Natural killer cell treated with Interleukin-12 subunit alpha and Interleukin-12 subunit beta and Interleukin-15 and Interleukin-18, amount 100 ng/mL, for 72 hours (primary cell): Measurements from ENCODE around the gene MUS81. TPM values are rescaled to one million over a fixed set of nuclear protein-coding genes. Genes with fewer than 3 reads are reported as not detected.
"Not testable (repeated sequence)": the region's sequence is repeated elsewhere in the genome, so short reads cannot be mapped to it uniquely, and the experiment has no call there.

Source experiments
- ATAC-seq, 2 donors: fragments of 150-1000 bp; cut with Tn5 transposase in 1 of 2; sonication (Bioruptor Pico), chemical (Tn5 transposase) in 1 of 2; 2 replicates each; pipeline ENCODE4 v1.10.0; 2021
- DNase-seq: peaks from one replicate; pipeline ENCODE4 v3.0.0; 2022; ENCODE audit warnings: low spot score
- H3K27ac Mint-ChIP-seq, 2 donors: 1 replicate in 1 of 2; 2 replicates in 1 of 2; pipeline ENCODE4 v1.8.0; 2022; ENCODE audit warnings: mixed read lengths in 2 of 2, mild to moderate bottlenecking in 1 of 2, moderate library complexity in 1 of 2
- H3K27me3 Mint-ChIP-seq, 2 donors: 1 replicate in 1 of 2; 2 replicates in 1 of 2; pipeline ENCODE4 v1.8.0; 2022; ENCODE audit warnings: mixed read lengths in 2 of 2
- H3K36me3 Mint-ChIP-seq: one replicate; pipeline ENCODE4 v1.8.0; 2022; ENCODE audit warnings: mixed read lengths
- H3K4me1 Mint-ChIP-seq, 2 donors: 1 replicate in 1 of 2; 2 replicates in 1 of 2; pipeline ENCODE4 v1.8.0; 2022; ENCODE audit warnings: low read depth in 2 of 2, mixed read lengths in 2 of 2, mild to moderate bottlenecking in 1 of 2
- H3K4me3 Mint-ChIP-seq: one replicate; pipeline ENCODE4 v1.8.0; 2022; ENCODE audit warnings: mixed read lengths
- H3K9me3 Mint-ChIP-seq: 2 replicates; pipeline ENCODE4 v1.8.0; 2022; ENCODE audit warnings: mixed read lengths
- total RNA-seq, 2 donors: library from RNA; stranded (reverse); gene quantifications; one replicate each; pipeline ENCODE4 v1.2.3, GENCODE V29; 2022

The MUS81 gene
- total RNA-seq, 2 donors from 2014 or later = 85.7 to 109 TPM

DNA sequence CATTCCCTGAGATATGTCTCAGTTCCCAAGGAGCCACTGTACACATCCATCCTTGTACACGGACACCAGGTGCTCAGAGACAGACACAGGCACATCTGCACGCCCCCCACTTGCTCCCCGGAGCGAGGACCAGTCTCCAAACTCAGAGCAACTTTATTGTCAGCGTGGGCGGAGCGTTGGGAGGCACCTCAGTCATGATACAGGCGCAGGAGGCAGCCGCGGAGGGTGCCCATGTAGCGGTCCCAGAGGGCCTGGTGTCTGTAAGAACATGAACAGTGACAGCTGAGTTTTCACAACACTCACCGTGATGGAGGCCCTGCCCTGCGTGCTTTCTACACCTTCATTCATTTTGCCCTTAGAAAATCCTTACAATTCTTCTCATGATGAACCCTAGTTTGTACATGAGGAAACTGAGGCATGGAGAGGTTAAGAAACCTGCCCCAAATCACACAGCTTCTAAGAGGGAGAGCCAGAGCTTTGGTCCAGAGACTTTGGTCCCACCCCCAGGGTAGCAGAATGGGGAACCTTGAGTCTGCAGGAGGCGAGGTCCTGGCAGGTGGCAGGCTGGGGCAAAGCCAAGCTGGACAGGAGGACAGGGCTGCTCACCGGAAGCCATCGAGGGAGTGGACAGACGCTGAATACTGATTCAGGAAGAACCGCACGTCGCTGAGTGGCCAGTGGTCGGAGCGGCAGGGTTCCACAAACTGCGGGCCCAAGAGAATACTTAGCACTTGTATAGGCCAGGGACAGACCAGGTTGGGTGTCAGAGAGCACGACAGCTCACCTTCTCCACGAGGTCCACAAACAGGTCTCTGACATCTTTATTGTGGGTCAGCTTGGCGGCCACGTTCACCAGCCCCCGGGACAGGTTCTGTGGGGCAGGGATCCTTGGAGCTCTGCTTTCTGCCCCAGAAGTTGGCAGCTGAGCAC lies 23.8 kb downstream of the MUS81 start:
- Mint-ChIP-seq H3K4me1 (peaks cover 59 to 66% of the 10 kb centered on the region in 2 donors), H3K27ac (peak overlapping the region; percentile 41 to 77), H3K27me3 (no peaks in the 10 kb centered on the region), H3K36me3 (peaks cover 7% of the 10 kb centered on the region), H3K9me3 (no peaks in the 10 kb centered on the region), H3K4me3 (no peak overlapping the region)
- ATAC-seq (no peak), DNase-seq (no peak)

DNA sequence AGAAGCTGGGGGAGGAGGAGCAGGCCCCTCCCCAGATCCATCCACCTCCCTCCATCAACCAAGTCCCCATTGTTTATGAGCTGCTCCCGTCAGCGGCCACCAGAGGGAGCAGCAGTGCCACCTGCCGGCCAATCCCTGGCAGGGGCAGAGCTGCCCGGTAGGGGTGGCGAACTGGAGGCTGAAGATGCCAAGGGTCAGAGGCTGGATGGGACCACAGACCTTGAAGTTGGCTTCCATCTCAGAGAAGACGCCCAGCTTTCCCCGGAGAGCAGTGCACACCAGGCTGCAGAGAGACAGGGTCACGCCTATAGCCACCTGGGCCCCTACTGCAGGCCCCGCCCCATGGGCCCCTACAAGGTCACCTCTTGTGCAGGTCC lies 24.5 kb downstream of the MUS81 start:
- peak; percentile 84 for DNase-seq
- Mint-ChIP-seq H3K36me3 (peaks cover 7% of the 10 kb centered on the region), H3K4me1 (peaks cover 59 to 66% of the 10 kb centered on the region in 2 donors), H3K27me3 (no peaks in the 10 kb centered on the region), H3K27ac (peak overlapping the region; percentile 41 to 77), H3K9me3 (no peaks in the 10 kb centered on the region), H3K4me3 (no peak overlapping the region)
- peak; percentile 40 to 57 for ATAC-seq

DNA sequence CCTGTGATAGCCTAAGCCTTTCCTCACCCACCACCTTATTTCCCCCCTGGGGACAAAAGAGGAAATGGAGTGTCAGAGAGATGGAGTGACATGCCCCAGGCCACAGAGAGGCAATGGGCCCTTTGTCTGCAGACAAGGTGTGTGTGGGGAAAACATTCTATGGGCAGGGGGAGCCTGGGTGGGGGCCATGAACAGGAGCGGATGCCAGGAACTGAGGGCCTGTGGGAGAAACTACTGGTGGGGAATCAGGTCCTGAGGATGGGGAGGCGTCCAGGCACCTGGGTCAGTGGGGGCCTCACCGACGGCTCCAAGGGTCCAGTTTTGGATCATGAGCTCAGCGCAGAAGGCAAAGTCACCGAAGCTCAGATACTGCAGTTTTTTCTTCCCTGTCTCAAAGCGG lies 25.0 kb downstream of the MUS81 start:
- Mint-ChIP-seq H3K36me3 (peaks cover 7% of the 10 kb centered on the region), H3K4me1 (peaks cover 62 to 70% of the 10 kb centered on the region in 2 donors), H3K9me3 (no peaks in the 10 kb centered on the region), H3K27ac (peak overlapping the region; percentile 41 to 77), H3K4me3 (no peak overlapping the region), H3K27me3 (no peaks in the 10 kb centered on the region)
- ATAC-seq = no peak
- no peak for DNase-seq

DNA sequence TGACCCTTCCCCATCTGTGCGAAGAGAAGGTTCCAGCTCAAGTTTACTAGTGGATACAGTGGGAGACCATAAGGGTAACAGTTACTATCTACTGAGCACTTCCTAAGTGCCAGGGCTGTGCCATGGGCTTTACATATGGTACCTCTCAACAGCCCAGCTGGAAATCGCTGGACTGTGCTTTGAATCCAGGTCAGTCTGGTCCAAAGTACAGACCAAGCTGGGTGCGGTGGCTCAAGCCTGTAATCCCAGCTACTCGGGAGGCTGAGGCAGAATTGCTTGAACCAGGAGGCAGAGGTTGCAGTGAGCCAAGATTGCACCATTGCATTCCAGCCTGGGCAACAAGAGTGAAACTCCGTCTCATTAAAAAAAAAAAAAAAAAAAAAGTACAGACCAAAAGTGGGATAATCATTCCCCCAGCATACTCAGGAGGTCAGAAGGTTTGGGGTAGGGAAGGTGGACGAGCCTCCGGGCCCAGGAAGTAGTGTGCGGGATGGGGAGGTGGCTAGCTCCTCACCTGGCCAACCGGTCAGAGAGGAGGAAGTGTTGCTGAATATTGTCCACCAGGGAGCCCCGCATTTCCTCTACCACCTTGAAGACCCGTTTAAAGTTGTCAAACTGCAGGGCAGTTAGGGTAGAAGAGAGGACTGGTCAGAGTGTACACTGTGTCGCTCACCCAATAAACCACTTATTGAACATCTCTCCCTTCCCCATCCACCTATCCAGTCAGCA lies 25.7 kb downstream of the MUS81 start:
- H3K4me1 Mint-ChIP-seq = peaks cover 57 to 64% of the 10 kb centered on the region in 2 donors
- H3K4me3 Mint-ChIP-seq = peak overlapping the region; percentile 97
- H3K27ac Mint-ChIP-seq = peak overlapping the region; percentile 72 to 95
- DNase-seq = no peak
- no peak for ATAC-seq
- H3K36me3 Mint-ChIP-seq = peaks cover 7% of the 10 kb centered on the region
- H3K9me3 Mint-ChIP-seq = no peaks in the 10 kb centered on the region
- no peaks in the 10 kb centered on the region for H3K27me3 Mint-ChIP-seq

DNA sequence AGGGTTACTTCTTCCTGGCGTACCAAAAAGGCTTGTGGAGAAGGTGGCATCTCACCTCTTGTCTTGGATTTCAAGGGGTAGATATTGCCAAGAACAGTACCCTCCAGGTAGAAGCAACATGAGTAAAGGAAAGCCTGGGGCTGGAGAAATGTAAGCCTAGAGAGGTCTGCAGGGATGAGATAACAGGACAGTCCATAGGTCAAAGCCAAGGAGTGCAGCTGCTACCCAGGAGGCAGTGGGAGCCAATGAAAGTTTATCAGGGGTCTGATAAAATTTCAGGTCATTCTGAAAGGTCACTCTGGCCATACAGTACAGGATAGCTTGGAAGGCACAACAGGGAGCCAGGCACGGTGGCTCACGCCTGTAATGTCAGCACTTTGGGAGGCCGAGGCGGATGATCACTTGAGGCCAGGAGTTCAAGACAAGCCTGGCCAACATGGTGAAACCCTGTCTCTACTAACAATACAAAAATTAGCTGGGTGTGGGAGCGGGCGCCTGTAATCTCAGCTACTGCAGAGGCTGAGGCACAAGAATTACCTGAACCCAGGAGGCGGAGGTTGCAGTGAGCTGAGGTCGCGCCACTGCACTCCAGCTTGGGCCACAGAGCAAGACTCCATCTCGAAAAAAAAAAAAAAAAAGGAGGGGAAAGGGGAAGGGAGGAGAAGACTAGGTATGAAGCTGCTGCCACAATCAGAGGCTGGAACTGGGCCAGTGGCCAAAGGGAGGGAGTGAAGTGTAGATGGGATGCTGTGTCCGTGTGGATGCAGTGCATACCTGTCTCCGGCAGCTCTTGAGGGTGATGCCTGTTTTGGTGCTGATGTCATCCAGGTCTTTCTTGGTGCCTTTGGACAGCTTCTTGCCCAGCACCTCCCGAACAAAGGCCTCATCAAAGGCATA lies 26.8 kb downstream of the MUS81 start:
- DNase-seq (no peak), ATAC-seq (no peak)
- peaks cover 55% of the 10 kb centered on the region in 2 donors for H3K4me1 Mint-ChIP-seq
- H3K9me3 Mint-ChIP-seq = no peaks in the 10 kb centered on the region
- peak overlapping the region; percentile 97 for H3K4me3 Mint-ChIP-seq
- peak overlapping the region; percentile 95 to 98 for H3K27ac Mint-ChIP-seq
- peaks cover 8% of the 10 kb centered on the region for H3K36me3 Mint-ChIP-seq
- H3K27me3 Mint-ChIP-seq = no peaks in the 10 kb centered on the region

DNA sequence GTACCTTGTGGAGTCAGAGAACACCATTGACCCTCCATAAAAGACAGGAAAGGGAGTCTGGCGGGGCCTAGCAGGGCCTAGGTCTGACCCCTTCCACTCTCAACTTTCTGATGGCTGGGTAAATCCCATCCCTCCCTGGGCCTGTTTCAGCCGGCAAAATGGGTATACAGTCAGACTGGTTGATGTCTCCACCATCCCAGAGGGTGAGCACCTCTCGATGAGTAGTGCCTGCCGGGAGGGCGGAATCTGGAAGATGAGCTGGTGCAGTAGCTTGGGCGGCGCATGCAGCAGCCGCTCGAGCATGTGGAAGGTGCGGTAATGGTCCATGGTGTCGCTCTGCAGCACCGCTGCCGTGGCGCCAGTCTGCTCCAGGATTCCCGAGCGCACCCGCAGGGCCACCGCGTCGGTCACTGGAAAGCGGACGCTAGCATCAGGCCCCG lies 27.5 kb downstream of the MUS81 start:
- Mint-ChIP-seq H3K27me3 (no peaks in the 10 kb centered on the region), H3K4me3 (peak overlapping the region; percentile 97), H3K27ac (peak overlapping the region; percentile 95 to 98), H3K4me1 (peaks cover 57 to 61% of the 10 kb centered on the region in 2 donors), H3K9me3 (no peaks in the 10 kb centered on the region), H3K36me3 (peaks cover 14% of the 10 kb centered on the region)
- DNase-seq = no peak
- no peak for ATAC-seq

DNA sequence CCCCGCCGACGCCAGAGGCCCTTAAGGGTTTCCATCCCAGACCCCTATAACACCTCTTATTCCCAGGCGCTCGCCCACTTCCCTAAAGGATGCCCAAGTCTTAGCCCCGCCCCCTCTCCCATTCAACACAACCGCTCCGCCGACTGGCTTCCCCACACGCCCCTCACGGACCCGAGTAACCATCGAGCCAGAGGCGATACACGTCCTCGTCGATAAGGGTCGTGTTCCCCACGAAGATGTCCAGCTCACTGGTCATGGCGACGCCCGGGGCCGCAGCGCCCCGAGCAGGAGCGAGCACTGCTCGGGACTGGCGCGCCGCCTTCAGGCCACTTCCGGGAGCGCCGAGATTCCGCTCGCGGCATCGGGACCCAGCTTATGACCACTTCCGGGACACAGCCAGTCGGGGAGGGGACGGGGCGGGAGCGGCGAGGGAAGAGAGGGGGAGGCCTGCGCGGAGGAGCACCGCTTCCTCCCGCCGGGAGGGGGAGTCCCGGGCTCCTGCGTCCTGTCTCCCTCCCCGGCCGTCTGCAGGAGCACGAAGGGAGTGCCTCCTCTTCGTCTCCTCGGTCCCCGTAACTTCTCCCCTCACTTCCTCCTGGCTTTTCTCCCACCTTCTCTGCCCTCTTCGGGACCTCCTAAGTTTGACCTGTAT lies 28.1 kb downstream of the MUS81 start, which contains the start of gene FIBP:
Gene FIBP, minus strand, starts transcription at position 309 of the 652 bp plus-strand sequence. Its CDS starts 53 bp downstream, at position 256.
- H3K4me3 Mint-ChIP-seq = peak within 1 kb of the TSS; percentile 97
- peak; percentile 82 to 86 for ATAC-seq
- peaks cover 14% of the 10 kb centered on the region for H3K36me3 Mint-ChIP-seq
- peak within 1 kb of the TSS; percentile 95 to 98 for H3K27ac Mint-ChIP-seq
- H3K4me1 Mint-ChIP-seq = peaks cover 58 to 65% of the 10 kb centered on the region in 2 donors
- H3K27me3 Mint-ChIP-seq = no peaks in the 10 kb centered on the region
- H3K9me3 Mint-ChIP-seq = no peaks in the 10 kb centered on the region
- peak; percentile 95 for DNase-seq

DNA sequence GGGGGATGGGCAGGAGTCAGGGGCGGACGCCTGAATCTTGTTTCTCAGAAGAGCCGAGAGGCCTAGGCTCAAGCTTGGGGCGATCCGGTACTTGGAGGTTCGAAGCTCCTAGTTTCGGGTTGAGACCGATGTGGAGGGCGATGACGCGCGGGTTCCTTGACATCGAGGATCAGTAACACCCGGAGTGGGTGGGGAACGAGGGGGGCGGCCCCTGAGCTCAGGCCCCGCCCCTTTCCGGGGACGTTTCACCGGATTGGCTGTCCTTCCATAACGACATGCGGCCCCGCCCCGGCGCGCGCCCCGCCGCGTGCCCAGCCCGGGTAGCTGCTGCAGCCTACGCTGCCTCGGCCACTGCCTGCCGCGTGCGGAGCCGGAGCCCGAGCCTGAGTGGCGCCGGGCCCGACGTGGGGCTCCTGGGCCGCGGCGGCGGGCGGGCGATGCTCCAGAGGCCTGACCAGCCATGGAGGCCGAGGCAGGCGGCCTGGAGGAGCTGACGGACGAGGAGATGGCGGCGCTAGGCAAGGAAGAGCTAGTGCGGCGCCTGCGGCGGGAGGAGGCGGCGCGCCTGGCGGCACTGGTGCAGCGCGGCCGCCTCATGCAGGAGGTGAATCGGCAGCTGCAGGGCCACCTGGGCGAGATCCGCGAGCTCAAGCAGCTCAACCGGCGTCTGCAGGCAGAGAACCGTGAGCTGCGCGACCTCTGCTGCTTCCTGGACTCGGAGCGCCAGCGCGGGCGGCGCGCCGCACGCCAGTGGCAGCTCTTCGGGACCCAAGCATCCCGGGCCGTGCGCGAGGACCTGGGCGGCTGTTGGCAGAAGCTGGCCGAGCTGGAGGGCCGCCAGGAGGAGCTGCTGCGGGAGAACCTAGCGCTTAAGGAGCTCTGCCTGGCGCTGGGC lies 30.3 kb downstream of the MUS81 start, which contains the start of gene CCDC85B:
Gene CCDC85B, plus strand, starts transcription at position 350 of the 895 bp plus-strand sequence. Its CDS starts 111 bp downstream, at position 461.
- Mint-ChIP-seq H3K27me3 (no peaks in the 10 kb centered on the region), H3K9me3 (no peaks in the 10 kb centered on the region), H3K27ac (peak within 1 kb of the TSS; percentile 95 to 98), H3K4me3 (peak within 1 kb of the TSS; percentile 97), H3K4me1 (peaks cover 54 to 61% of the 10 kb centered on the region in 2 donors), H3K36me3 (peaks cover 14% of the 10 kb centered on the region)
- DNase-seq (peak; percentile 100), ATAC-seq (peak; percentile 84 to 89)

DNA sequence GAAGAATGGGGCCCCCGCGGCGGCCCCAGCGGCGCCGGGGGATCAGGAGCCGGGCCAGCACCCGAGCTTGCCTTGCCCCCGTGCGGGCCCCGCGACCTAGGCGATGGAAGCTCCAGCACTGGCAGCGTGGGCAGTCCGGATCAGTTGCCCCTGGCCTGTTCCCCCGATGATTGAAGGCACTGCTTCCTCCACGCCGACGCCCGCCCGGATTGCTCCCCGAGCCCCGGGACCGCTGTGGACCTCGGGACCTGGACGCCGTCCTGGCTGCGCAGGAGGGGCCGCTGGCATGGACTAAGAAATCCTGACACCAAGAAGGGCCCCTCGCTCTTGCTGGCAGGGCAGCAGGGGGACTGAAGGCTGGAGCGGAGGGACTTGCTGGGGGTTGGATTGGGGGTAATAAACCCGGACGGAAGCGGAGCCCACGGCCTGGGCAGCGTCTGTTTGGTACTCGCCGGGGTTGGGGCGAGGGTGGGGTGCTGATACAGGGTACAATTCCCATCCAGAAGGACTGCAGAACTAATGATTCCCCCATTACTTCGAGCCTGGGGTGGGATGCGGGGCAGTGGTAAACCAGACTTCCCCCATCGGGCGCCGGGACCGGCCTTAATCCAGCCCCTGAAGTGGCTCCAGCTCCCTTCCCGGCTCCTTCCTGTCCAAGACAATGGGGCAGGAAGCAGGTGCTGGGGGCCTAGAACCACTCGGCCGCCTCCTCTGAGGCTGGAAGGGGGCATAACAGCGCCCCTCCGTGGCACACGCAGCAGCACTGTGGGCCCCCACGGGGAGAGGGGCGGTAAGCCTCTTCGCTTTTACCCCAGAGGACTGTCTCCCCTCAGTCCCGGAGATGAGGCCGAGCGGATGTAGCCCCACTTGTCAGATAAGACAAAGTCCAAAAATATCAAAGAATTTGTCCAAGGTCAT lies 31.2 kb downstream of the MUS81 start:
- DNase-seq (no peak), ATAC-seq (no peak)
- Mint-ChIP-seq H3K27ac (peak overlapping the region; percentile 90 to 93), H3K27me3 (no peaks in the 10 kb centered on the region), H3K4me3 (peak overlapping the region; percentile 97), H3K4me1 (peaks cover 60 to 67% of the 10 kb centered on the region in 2 donors), H3K9me3 (no peaks in the 10 kb centered on the region), H3K36me3 (peaks cover 11% of the 10 kb centered on the region)

DNA sequence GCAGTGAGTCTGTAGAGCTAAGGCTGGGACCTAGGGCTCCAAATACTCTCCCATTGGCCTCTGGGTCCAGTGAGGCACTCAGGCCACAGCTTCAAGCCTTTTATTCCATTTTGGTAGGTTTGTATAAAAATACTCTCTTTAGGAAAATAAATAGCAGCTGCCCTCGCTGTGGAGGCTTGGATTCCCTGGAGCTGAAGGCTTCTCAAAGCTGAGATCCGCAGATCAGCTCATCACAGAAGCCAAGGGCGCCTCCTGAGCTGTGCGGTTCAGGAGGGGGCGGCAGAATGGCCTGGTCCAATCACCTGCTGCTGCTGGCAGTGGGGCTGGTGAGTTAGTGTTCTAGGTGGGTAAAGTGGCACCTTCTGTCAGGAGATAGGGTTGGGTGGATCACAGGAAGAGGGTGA lies 31.9 kb downstream of the MUS81 start:
- Mint-ChIP-seq H3K27ac (peak overlapping the region; percentile 90 to 93), H3K4me3 (peak overlapping the region; percentile 97), H3K4me1 (peaks cover 56 to 64% of the 10 kb centered on the region in 2 donors)
- not testable (repeated sequence) for H3K36me3 Mint-ChIP-seq, H3K27me3 Mint-ChIP-seq, DNase-seq, ATAC-seq, H3K9me3 Mint-ChIP-seq

DNA sequence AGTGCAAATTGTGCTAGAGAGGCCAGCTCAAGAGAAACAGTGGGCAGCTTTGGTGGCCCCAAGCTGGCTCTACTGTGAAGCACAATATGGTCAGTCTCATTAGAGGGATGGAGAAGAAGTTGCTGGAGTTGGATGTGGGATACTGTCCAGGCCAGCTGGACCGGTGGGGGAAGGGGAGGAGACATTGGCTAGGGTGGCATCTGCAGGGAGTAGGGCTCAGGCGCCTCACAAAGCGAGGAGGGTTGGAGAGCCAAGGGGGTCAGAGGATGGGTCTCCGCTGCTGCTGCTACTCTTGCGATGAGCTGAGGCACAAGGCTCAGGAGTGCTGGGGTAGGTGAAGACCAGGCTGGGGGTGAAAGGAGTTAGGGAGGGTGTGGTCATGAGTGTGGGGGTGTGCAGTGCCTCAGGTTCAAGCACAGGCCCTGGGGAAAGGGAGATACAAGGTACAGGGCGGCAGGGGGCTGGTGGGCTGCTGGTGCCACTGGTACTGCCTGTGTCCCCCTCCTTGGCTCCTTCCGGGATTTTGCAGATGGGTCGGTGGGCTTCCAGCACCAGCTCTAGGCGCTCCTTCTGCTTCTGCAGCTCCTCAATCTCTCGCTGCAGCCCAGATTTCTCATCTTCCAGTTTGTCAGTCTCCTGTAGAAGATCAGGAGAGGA lies 32.6 kb downstream of the MUS81 start:
- Mint-ChIP-seq H3K27ac (peak overlapping the region; percentile 90 to 93), H3K36me3 (peaks cover 7% of the 10 kb centered on the region), H3K4me3 (peak overlapping the region; percentile 97), H3K4me1 (peaks cover 57 to 58% of the 10 kb centered on the region in 2 donors), H3K9me3 (no peaks in the 10 kb centered on the region), H3K27me3 (no peaks in the 10 kb centered on the region)
- DNase-seq = no peak
- ATAC-seq = no peak
